ENCODE measurements around the gene BUB3. TPM values are rescaled to one million over a fixed set of nuclear protein-coding genes. Genes with fewer than 3 reads are reported as not detected.
A peak's percentile ranks its signal among the peaks of the same experiment; 100 is the strongest.

The BUB3 gene
- 94.6 TPM for total RNA-seq

DNA sequence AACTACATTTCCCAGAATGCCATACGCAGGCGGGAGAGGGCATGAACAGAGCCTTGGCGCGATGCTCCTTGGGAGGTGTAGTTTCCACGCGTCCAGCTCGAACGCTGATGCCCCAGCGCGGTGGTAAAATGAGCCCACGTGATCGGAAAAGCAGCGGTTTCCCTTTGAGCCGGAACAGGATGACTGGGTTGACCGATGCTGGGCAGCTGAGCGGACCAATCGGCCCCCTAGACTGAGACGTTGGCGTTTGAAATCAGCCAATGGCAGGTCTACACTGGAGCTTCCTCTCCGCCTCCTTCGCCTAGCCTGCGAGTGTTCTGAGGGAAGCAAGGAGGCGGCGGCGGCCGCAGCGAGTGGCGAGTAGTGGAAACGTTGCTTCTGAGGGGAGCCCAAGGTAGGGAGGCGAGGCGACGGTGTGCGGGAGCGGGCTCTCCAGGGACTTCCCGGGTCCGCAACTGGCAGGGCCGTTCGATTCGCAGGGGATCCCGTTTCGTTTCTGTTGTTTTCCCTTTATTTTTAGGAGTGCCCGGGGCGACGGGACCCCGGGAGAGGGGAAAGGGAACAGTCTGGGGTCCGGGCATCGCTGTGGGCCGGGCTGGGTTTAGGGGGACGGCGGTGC is at the start of gene BUB3:
Gene BUB3 (plus strand): TSS at position 311 of the 619 bp plus-strand sequence. CDS start 516 bp downstream, outside the sequence.
- DNase-seq: peak; percentile 100

DNA sequence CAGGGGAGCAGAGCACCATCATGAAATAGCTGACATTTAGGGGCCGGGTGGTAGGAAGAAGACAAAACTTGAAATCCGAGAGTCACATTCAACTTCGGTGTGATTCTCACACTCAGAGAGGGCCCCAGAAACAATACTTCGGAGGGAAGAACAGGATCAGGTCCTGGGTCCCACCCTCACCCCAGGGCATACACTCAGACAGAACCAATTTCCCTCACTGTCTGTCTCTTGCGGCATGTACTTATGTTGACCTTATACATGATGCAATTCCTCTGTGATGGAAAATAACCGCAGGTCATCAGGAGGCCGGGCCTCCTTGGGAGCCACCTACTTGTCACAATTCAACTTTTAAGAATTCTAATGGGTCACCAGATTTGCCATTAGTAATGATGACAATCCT is 44.7 kb upstream of the BUB3 start:
- DNase-seq: no peak

- DNase-seq: peak; percentile 7
These were observed 36.4 kb upstream of the BUB3 start for GRCh38 chr10:123117644-123118417.

- no peak for DNase-seq
These were observed 35.1 kb upstream of the BUB3 start for GRCh38 chr10:123119081-123119480.

DNA sequence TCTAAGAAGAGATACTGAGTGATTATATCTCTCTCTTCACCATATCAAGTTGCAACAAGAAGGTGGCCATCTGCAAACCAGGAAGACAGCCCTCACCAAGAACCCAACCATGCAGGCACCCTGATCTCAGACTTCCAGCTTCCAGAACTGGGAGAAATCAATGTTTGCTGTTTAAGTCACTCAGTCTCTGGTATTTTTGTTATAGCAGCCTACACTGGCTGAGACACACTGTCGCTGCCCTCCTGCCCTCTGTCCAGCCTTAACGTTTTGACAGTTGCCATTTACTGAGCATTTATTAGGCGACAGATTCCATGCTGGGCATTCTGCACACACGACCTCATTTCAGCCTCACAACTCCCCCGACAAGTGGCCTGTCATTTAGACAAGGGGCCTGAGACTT is 28.0 kb upstream of the BUB3 start:
- no peak for DNase-seq

DNA sequence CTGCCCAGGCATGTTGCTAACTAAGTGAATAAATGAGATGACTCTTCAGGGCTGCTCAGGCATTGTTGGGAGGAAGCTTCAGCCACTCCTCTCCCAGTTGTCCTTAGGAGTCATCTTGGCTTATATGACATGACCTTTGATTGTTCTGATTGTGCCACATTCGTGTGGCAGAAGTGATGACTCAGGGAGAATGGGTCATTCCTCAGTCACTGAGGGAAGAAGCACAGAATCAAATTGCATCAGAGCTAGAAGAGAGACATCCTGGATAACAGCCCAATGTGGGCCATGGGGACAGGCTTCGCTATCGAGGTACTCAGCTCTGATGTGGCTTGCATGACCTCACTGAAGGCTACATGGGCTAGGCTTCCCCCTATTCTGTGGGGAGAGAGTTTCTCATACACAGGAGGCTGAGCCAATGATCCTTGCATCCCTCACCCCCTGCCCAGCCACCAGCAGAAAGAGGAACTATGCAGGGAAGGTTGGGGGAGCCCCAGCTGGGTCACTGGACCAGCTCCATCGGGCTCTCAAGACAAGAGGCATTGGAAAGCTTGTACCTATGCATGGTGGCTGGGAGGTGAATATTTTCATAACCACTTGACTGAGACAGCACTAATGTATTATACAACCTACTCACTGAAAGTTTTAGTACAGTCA is 24.5 kb upstream of the BUB3 start:
- no peak for DNase-seq

DNA sequence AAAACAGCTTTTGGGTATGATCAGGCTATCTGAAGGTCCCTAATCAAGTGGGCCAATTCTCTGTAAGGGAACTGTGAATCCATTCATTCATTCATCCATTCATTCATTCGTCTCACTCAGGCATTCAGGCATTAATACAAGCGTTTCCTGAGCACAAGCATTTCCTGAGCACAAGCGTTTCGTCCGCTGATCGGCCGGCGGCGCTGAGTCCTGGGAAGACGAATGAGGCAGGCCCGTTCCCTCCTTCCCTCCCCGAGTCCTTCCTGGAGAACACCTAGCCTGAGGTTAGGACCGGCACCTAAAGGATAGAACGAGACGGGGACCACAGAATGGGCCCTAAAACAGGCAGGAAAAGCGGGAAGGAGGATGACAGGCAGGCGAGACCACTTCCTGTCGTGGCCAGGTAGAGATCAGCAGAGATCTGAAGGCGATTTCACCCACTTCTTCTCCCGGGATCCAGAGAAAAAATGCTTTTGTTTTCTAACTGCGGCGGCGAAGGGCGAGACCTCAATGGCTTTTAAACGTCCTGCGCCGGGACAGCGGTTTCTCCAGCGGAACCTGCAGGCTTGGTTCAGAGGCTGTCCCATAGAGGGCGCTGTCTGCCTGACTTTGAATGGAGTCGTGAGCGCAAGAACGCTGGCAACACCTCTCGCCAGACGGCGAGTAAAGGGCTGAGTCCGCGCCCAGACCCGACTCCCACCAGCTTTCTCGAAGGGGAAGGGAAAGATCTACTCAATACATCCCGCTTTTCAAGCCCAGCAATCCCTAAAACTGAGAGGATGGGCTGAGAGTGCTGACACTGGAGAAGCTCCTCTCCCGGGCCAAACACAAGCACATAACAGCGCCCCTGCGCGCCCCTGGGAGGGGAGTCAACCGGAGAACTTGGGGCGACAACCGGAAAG is 21.4 kb upstream of the BUB3 start:
- peak; percentile 93 for DNase-seq

- DNase-seq: no peak
These were observed 20.5 kb upstream of the BUB3 start for GRCh38 chr10:123133541-123134342.

DNA sequence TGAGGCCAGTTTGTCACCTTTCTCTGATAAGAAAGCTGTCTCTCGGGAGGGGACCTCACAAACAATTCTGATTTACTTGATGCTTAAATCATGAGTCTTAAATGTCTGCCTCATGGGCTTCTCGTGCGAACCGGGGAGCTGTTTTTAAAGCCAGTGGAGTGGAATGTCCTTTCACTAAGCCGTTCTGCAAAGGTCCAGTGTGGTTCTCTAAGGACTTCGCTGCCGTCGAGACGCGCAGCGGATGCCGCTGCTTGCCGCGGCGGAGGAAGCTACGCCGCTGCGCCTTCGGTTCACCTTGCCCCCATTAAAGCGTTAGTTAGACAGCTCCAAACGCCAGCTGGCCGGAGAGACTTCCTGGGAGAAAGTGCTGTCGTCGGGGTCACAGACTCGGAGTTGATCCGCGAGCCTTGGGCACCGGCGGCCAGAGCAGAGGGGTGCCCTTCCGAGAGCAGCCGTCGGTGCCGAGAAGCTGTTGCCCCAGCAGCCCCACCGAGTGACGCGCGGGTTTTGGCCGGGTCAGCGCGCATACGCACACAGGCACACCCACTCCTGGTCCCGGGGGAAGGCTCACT is 19.8 kb upstream of the BUB3 start:
- no peak for DNase-seq

- no peak for DNase-seq
These were observed 19.2 kb upstream of the BUB3 start for GRCh38 chr10:123134915-123135414.

GRCh38 chr10:123135415-123136141 is 18.6 kb upstream of the BUB3 start, which contains the start of gene HMX3:
TSS of gene HMX3 (plus strand) at chr10:123135970. CDS start at chr10:123136051, 81 bp downstream.
- no peak for DNase-seq

- no peak for DNase-seq
These were observed 17.9 kb upstream of the BUB3 start for GRCh38 chr10:123136221-123136805.

GRCh38 chr10:123136806-123137642 is 17.2 kb upstream of the BUB3 start:
- no peak for DNase-seq

DNA sequence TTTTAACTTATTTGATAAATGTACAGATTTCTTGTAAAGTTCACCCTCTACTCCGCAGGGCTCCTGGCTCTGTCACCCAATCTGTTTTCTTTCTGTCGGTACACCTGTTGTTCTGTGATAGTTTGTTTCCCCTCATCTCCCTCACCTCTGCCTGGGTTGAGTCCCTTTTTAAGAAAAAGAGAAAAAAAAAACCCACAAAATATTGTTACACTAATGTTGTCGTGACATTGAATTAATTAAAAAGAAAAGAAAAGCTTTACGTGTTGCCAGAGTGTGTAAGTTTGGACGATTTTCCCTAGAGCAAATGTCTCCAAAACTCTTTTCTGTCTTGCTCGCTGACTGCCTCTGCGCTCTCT is 15.1 kb upstream of the BUB3 start:
- DNase-seq: no peak

DNA sequence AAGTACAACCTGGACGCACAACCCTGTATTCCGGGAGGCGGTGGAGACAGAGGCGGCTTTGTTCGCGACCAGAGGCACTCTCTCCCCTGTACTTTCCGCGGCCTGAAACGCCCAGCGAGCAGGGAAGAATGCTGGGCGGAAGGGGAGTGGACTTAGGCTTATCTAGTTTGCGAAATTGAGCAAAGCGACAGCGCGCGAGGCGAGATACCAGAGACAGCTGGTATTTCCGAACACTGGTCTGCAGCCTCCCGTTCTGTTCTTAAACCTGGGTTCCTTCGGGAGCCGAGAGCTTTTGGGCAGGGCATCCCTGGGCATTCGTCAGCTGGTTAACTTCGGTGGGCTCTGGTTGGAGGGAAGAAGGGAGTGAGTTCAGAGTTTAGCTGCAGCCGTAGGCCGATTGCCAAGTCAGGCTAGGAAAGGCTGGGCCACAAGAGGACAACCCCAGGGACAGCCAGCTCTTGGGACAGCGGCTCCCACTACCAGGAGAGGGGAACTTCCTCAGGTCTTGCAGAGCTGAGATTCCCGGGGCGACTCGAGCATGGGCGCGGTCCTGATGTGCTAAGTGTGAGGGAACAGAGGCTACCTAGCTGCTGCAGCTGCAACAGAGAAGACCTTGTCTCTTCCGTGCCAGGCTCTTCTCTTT is 14.6 kb upstream of the BUB3 start:
- no peak for DNase-seq

DNA sequence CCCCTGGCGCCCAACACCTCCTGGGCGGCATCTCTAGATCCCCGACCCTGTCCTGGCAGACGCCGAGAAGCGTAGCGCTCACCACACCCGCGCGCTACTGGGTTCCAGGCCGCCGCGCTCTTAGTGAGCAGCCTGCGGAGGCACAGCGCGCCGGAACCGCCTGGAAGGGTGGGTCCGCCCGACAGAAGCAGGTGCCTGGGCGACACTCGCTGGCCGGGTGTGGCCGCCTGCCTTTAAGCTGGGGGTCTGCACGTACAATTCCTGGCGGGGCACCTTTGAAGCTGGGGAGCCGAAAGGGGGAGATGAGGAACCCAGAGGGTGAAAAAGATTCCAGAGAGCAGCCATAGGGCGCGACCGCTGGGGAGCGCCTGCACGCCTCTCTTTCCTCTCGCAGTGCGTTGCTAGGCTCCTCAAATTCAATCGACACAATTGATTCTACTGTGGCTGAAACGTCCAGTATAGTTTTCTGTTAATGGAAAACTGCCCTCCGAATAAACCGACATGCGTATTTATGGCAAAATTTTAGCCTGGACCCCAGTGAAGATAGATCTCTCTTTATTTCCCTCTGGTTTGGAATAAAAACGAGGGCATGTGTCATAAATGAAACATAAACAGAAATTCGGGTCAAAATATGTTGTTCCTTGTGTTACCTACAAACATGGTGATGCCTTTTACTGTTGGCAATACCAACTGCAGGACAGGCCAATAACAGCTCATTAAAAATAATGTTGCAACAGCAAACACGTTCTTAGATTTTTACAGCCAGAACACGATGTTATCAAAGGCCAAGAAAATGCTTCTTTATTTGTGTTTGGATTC is 13.8 kb upstream of the BUB3 start:
- DNase-seq: no peak

GRCh38 chr10:123140983-123141390 is 13.2 kb upstream of the BUB3 start:
- DNase-seq: no peak
